ENCODE results near the gene PLXDC1.

Gene PLXDC1

DNA sequence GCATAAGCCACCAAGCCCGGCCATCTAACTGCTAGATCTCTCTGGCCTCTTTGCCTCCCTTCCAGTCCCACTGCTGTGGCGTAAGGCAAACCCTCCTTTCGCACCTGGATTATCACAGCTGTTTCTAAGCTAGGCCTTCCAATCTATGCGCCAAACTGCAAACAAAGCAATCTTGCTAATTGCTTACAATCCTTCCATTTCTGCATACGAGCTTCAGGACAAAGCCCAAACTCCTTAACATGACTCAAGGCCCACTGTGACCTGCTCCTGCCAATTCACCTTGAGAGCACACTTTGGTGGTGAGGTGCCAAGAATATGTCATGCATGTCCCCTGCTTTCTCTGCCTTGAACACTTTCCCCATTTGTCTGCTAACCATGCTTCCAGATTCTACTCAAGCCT, 20.5 kb upstream of the PLXDC1 start:
- no peak for ATAC-seq
- TF ChIP-seq ZNF70 (CRISPR knock-in tag; IDR thresholded peaks at IDR 0.05) (no peak), RARB (CRISPR knock-in tag; IDR thresholded peaks at IDR 0.05) (no peak), CSDC2 (CRISPR knock-in tag; IDR thresholded peaks at IDR 0.05) (no peak), ZNF565 (CRISPR knock-in tag; conservative IDR thresholded peaks at IDR 0.05; ENCODE audit: low read depth) (no peak), ESRRG (CRISPR knock-in tag; IDR thresholded peaks at IDR 0.05) (no peak), TOX (CRISPR knock-in tag; IDR thresholded peaks at IDR 0.05; ENCODE audit: borderline replicate concordance) (no peak), GLIS3 (CRISPR knock-in tag; IDR thresholded peaks at IDR 0.05) (no peak), ZFP30 (CRISPR knock-in tag; IDR thresholded peaks at IDR 0.05) (no peak), ISL1 (CRISPR knock-in tag; IDR thresholded peaks at IDR 0.05) (no peak), PPARA (CRISPR knock-in tag; IDR thresholded peaks at IDR 0.05; ENCODE audit: borderline replicate concordance) (no peak), ARNTL (CRISPR knock-in tag; IDR thresholded peaks at IDR 0.05; ENCODE audit: borderline replicate concordance, low read depth) (no peak), ZFP3 (CRISPR knock-in tag; IDR thresholded peaks at IDR 0.05) (no peak)
- TF ChIP-seq, protein P1, sequence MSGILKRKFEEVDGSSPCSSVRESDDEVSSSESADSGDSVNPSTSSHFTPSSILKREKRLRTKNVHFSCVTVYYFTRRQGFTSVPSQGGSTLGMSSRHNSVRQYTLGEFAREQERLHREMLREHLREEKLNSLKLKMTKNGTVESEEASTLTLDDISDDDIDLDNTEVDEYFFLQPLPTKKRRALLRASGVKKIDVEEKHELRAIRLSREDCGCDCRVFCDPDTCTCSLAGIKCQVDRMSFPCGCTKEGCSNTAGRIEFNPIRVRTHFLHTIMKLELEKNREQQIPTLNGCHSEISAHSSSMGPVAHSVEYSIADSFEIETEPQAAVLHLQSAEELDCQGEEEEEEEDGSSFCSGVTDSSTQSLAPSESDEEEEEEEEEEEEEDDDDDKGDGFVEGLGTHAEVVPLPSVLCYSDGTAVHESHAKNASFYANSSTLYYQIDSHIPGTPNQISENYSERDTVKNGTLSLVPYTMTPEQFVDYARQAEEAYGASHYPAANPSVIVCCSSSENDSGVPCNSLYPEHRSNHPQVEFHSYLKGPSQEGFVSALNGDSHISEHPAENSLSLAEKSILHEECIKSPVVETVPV (CRISPR knock-in tag; IDR thresholded peaks at IDR 0.05): no peak
- TF ChIP-seq, protein P2, sequence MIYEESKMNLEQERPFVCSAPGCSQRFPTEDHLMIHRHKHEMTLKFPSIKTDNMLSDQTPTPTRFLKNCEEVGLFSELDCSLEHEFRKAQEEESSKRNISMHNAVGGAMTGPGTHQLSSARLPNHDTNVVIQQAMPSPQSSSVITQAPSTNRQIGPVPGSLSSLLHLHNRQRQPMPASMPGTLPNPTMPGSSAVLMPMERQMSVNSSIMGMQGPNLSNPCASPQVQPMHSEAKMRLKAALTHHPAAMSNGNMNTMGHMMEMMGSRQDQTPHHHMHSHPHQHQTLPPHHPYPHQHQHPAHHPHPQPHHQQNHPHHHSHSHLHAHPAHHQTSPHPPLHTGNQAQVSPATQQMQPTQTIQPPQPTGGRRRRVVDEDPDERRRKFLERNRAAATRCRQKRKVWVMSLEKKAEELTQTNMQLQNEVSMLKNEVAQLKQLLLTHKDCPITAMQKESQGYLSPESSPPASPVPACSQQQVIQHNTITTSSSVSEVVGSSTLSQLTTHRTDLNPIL (CRISPR knock-in tag; IDR thresholded peaks at IDR 0.05; ENCODE audit: low read depth): no peak

DNA sequence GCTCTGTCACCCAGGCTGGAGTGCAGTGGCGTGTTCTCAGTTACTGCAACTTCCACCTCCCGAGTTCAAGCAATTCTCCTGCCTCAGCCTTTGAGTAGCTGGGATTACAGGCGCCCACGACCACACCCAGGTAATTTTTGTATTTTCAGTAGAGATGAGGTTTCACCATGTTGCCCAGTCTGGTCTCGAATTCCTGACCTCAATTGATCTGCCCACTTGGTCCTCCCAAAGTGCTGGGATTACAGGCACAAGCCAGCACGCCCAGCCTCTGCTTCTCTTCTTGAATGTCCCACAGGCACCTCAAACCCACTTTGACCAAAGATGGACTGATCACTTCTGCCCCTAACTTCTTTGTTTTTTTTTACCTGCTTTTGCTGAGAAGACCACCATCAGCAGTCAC, 19.1 kb upstream of the PLXDC1 start:
- TF ChIP-seq, protein P3, sequence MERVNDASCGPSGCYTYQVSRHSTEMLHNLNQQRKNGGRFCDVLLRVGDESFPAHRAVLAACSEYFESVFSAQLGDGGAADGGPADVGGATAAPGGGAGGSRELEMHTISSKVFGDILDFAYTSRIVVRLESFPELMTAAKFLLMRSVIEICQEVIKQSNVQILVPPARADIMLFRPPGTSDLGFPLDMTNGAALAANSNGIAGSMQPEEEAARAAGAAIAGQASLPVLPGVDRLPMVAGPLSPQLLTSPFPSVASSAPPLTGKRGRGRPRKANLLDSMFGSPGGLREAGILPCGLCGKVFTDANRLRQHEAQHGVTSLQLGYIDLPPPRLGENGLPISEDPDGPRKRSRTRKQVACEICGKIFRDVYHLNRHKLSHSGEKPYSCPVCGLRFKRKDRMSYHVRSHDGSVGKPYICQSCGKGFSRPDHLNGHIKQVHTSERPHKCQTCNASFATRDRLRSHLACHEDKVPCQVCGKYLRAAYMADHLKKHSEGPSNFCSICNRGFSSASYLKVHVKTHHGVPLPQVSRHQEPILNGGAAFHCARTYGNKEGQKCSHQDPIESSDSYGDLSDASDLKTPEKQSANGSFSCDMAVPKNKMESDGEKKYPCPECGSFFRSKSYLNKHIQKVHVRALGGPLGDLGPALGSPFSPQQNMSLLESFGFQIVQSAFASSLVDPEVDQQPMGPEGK (CRISPR knock-in tag; IDR thresholded peaks at IDR 0.05; ENCODE audit: borderline replicate concordance): no peak
- TF ChIP-seq GLIS3 (CRISPR knock-in tag; IDR thresholded peaks at IDR 0.05) (no peak), ZNF565 (CRISPR knock-in tag; conservative IDR thresholded peaks at IDR 0.05; ENCODE audit: low read depth) (no peak), TOX (CRISPR knock-in tag; IDR thresholded peaks at IDR 0.05; ENCODE audit: borderline replicate concordance) (no peak)
- no peak for ATAC-seq

GRCh38 chr17:39170109-39170508, 18.7 kb upstream of the PLXDC1 start:
- ATAC-seq: no peak
- TF ChIP-seq CSDC2 (CRISPR knock-in tag; IDR thresholded peaks at IDR 0.05) (no peak), ZFP3 (CRISPR knock-in tag; IDR thresholded peaks at IDR 0.05) (no peak), TSHZ2 (CRISPR knock-in tag; IDR thresholded peaks at IDR 0.05) (no peak), OSR1 (CRISPR knock-in tag; IDR thresholded peaks at IDR 0.05) (no peak), ZNF565 (CRISPR knock-in tag; conservative IDR thresholded peaks at IDR 0.05; ENCODE audit: low read depth) (no peak), ZNF8 (CRISPR knock-in tag; IDR thresholded peaks at IDR 0.05) (no peak), ZC3H10 (CRISPR knock-in tag; IDR thresholded peaks at IDR 0.05) (no peak), GLIS3 (CRISPR knock-in tag; IDR thresholded peaks at IDR 0.05) (no peak), ESRRG (CRISPR knock-in tag; IDR thresholded peaks at IDR 0.05) (no peak), SNAI2 (CRISPR knock-in tag; IDR thresholded peaks at IDR 0.05) (no peak)
- TF ChIP-seq, protein P3 (CRISPR knock-in tag; IDR thresholded peaks at IDR 0.05; ENCODE audit: borderline replicate concordance): no peak
- TF ChIP-seq, protein P2 (CRISPR knock-in tag; IDR thresholded peaks at IDR 0.05; ENCODE audit: low read depth): no peak

Data from SK-N-SH treated with all-trans-retinoic acid at 6 μM for 48 hours (cell line).